ENCODE data around the gene SEC22A. TPM values are rescaled to one million over a fixed set of nuclear protein-coding genes. Genes with fewer than 3 reads are reported as not detected.
A peak's percentile ranks its signal among the peaks of the same experiment; 100 is the strongest.

Gene SEC22A
- total and polyA plus RNA-seq, 2 of the 13 experiments (the other 11 are each of a cell fraction or from before 2014, with no cell fraction given): 14.1 to 17.3 TPM

GRCh38 chr3:123201223-123201556, 553 bp upstream of the SEC22A start (continued):
- no peak for TF ChIP-seq SIX4 (CRISPR knock-in tag; IDR thresholded peaks at IDR 0.05)

DNA sequence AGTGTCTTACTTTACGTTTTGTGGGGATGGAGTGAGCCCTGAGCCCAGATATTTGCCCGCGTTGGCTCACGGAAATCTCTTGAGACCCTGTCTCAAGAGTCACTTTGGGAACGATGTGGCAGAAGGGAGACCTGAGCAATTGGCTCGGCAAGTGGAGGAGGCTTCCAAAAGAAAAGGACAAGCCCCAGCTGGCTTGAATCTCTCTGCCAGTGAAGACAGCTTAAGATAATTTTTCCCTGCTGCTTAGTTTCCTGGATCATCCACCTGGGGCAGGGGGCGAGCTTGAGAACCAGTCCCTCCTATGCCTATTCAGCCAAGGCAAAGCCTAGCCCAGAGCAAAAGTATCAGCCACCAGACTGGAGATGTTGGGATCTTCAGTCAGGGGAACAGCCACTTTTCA, 708 bp downstream of the SEC22A start:
- H3K4me2 ChIP-seq (ENCODE audit: low read depth, low read length): peak overlapping the region; percentile 88
- ChIA-PET CTCF (ENCODE audit: low intra/inter-chr PET ratio, low total read pairs) (no interaction called here), POLR2A (interaction anchor here (1.3 kb wide), 2 partner anchors 44 to 135 kb away, joined by 10 to 15 read pairs; partner anchors contain the start of gene PDIA5)
- intact Hi-C loops (cut with micrococcal nuclease; ENCODE audit: unreplicated experiment) (no loop called here), in situ Hi-C loops (cut with HindIII; ENCODE audit: extremely low pct_ligation_motif_present, low pct_unique_long_range_greater_than_20kb) (no loop called here)
- H4K20me1 ChIP-seq (ENCODE audit: insufficient read depth, low read length): no peaks in the 10 kb centered on the region; the same call in 1 of the 2 replicates
- H3K4me1 ChIP-seq (ENCODE audit: insufficient read depth, low read length): peaks cover 21% of the 10 kb centered on the region
- BruUV-seq (replicated peaks): TSS peak; percentile 76
- peak overlapping the region; percentile 86 for H3K9ac ChIP-seq (ENCODE audit: insufficient read depth, low read depth, low read length)
- ATAC-seq (peak; percentile 48), DNase-seq (ENCODE audit: low spot score) (peak; percentile 5), FAIRE-seq (no peak)
- H3K27ac ChIP-seq (ENCODE audit: extremely low read length, insufficient read depth, low read length): peak overlapping the region; percentile 52
- TF ChIP-seq IRX3 (CRISPR knock-in tag; IDR thresholded peaks at IDR 0.05; ENCODE audit: borderline replicate concordance, low read depth): no peak
- 0 out of 2 replicates have a peak, but pooled peaks have one; percentile 8 for TF ChIP-seq ZNF543 (CRISPR knock-in tag; IDR thresholded peaks at IDR 0.05)
- TF ChIP-seq HIC2 (CRISPR knock-in tag; IDR thresholded peaks at IDR 0.05; ENCODE audit: low read depth): no peak
- TF ChIP-seq, protein P1, sequence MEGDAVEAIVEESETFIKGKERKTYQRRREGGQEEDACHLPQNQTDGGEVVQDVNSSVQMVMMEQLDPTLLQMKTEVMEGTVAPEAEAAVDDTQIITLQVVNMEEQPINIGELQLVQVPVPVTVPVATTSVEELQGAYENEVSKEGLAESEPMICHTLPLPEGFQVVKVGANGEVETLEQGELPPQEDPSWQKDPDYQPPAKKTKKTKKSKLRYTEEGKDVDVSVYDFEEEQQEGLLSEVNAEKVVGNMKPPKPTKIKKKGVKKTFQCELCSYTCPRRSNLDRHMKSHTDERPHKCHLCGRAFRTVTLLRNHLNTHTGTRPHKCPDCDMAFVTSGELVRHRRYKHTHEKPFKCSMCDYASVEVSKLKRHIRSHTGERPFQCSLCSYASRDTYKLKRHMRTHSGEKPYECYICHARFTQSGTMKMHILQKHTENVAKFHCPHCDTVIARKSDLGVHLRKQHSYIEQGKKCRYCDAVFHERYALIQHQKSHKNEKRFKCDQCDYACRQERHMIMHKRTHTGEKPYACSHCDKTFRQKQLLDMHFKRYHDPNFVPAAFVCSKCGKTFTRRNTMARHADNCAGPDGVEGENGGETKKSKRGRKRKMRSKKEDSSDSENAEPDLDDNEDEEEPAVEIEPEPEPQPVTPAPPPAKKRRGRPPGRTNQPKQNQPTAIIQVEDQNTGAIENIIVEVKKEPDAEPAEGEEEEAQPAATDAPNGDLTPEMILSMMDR (CRISPR knock-in tag; IDR thresholded peaks at IDR 0.05): 0 out of 2 replicates have a peak, but pooled peaks have one; percentile 18
- TF ChIP-seq ZNF629 (CRISPR knock-in tag; conservative IDR thresholded peaks at IDR 0.05): no peak
- no peak for TF ChIP-seq FOXK1 (CRISPR knock-in tag; IDR thresholded peaks at IDR 0.05; ENCODE audit: borderline replicate concordance, low read depth)
- 0 out of 2 replicates have a peak, but pooled peaks have one; percentile 52 for TF ChIP-seq ZFP36L1 (CRISPR knock-in tag; IDR thresholded peaks at IDR 0.05)
- 0 out of 2 replicates have a peak, but pooled peaks have one; percentile 5 for TF ChIP-seq ZNF343 (CRISPR knock-in tag; IDR thresholded peaks at IDR 0.05)
- TF ChIP-seq, protein P2, sequence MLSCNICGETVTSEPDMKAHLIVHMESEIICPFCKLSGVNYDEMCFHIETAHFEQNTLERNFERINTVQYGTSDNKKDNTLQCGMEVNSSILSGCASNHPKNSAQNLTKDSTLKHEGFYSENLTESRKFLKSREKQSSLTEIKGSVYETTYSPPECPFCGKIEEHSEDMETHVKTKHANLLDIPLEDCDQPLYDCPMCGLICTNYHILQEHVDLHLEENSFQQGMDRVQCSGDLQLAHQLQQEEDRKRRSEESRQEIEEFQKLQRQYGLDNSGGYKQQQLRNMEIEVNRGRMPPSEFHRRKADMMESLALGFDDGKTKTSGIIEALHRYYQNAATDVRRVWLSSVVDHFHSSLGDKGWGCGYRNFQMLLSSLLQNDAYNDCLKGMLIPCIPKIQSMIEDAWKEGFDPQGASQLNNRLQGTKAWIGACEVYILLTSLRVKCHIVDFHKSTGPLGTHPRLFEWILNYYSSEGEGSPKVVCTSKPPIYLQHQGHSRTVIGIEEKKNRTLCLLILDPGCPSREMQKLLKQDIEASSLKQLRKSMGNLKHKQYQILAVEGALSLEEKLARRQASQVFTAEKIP (CRISPR knock-in tag; IDR thresholded peaks at IDR 0.05; ENCODE audit: borderline replicate concordance): no peak
- peak overlapping the region; percentile 35 for H2AFZ ChIP-seq (ENCODE audit: low read length)
- H3K79me2 ChIP-seq (ENCODE audit: insufficient read depth, low read length): peaks cover 17% of the 10 kb centered on the region
- H3K4me3 ChIP-seq (replicated peaks in 1 of 3; ENCODE audit: insufficient read depth in 1 of 3, low read depth in 2 of 3, low read length in 3 of 3): peak overlapping the region; percentile 89 to 99 (median 94)
- H3K36me3 ChIP-seq (replicated peaks in 1 of 2; ENCODE audit: control insufficient read depth in 1 of 2, insufficient read depth in 2 of 2, low read length in 2 of 2): no peaks in the 10 kb centered on the region
- no peaks in the 10 kb centered on the region for H3K9me3 ChIP-seq (ENCODE audit: low read length)
- H3K27me3 ChIP-seq (ENCODE audit: control insufficient read depth in 1 of 2, insufficient read depth in 2 of 2, low read length in 2 of 2): no peaks in the 10 kb centered on the region; a peak in 1 of 5 replicates
- WGBS (ENCODE audit: low lambda C conversion rate): 3% methylated on average over 6 of the region's 7 CpGs
